GM21619 (cell line): ENCODE measurements around the gene AARS2.

Experiments
- ATAC-seq: cut with Tn5 transposase; IDR thresholded peaks from one replicate; pipeline ENCODE4 v1.9.1; 2021; ENCODE audit not compliant: unreplicated experiment

Gene AARS2

GRCh38 chr6:44276667-44277640, 36.2 kb downstream of the AARS2 start:
- ATAC-seq = no peak

GRCh38 chr6:44275749-44276648, 37.1 kb downstream of the AARS2 start:
- no peak for ATAC-seq

- no peak for ATAC-seq
These were observed 37.8 kb downstream of the AARS2 start for GRCh38 chr6:44275271-44275748.

- no peak for ATAC-seq
These were observed 39.5 kb downstream of the AARS2 start for GRCh38 chr6:44273617-44274016.

- ATAC-seq = no peak
These were observed 40.1 kb downstream of the AARS2 start for GRCh38 chr6:44272999-44273566.

- ATAC-seq = no peak
These were observed 40.6 kb downstream of the AARS2 start for GRCh38 chr6:44272529-44272928.

- no peak for ATAC-seq
These were observed 41.2 kb downstream of the AARS2 start for GRCh38 chr6:44271914-44272313.

GRCh38 chr6:44271406-44271723, 41.8 kb downstream of the AARS2 start:
- ATAC-seq = no peak

- ATAC-seq = no peak
These were observed 42.4 kb downstream of the AARS2 start for GRCh38 chr6:44270526-44271405.

GRCh38 chr6:44269921-44270525, 43.1 kb downstream of the AARS2 start, which contains the start of gene TMEM151B:
Gene TMEM151B (plus strand): TSS chr6:44270450. CDS start chr6:44270743, 293 bp downstream.
- ATAC-seq = no peak

GRCh38 chr6:44269178-44269920, 43.8 kb downstream of the AARS2 start:
- no peak for ATAC-seq

GRCh38 chr6:44268095-44268628, 45.0 kb downstream of the AARS2 start:
- ATAC-seq = no peak

- ATAC-seq = no peak
These were observed 45.9 kb downstream of the AARS2 start for GRCh38 chr6:44267252-44267651.

- peak; percentile 28 for ATAC-seq
These were observed 46.8 kb downstream of the AARS2 start for GRCh38 chr6:44266347-44266746.

GRCh38 chr6:44265722-44266233, 47.4 kb downstream of the AARS2 start:
- no peak for ATAC-seq

GRCh38 chr6:44265007-44265721, 48.0 kb downstream of the AARS2 start, which contains the start of gene NFKBIE:
Gene NFKBIE (minus strand): TSS chr6:44265551. CDS start chr6:44265346, 205 bp downstream.
- ATAC-seq = peak; percentile 31

- no peak for ATAC-seq
These were observed 48.8 kb downstream of the AARS2 start for GRCh38 chr6:44264154-44265006.
